ENCODE measurements around the gene TCF12. TPM values are rescaled to one million over a fixed set of nuclear protein-coding genes. Genes with fewer than 3 reads are reported as not detected.

Gene TCF12
- polyA plus RNA-seq, 1 donor (not counting 4 experiments of a cell fraction or from before 2014, with no cell fraction given) = 48.3 TPM

DNA sequence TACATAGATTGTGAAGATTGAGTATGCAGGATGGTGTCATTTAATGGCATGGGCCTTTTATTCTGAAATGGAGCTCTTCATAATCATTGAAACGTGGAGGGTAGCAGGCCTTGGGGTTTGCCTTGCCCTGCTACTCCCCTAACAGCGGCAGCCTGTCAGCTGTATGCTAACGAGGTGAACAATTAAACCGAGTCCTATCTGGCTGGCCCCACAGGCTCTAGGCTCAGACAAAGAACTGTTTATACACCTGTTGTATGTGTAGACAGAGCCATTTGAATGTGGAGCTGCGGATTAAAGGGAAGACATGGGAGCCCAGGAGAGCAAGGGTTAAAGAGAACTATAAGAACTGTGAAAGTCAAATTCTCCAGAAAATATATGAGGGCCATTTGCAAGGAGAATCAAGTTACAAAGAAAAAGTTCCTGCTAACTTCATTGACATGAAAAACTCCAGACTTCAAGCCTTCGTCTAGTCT is 341.2 kb downstream of the TCF12 start:
- FAIRE-seq (no peak), DNase-seq (ENCODE audit: low read depth, low spot score) (no peak)
- H3K27ac ChIP-seq (ENCODE audit: control insufficient read depth, insufficient read depth, low read length) = no peak overlapping the region
- no peak overlapping the region for H3K9ac ChIP-seq (ENCODE audit: control insufficient read depth, extremely low read depth, insufficient read depth, low read length)
- no peaks in the 10 kb centered on the region for H3K9me1 ChIP-seq (ENCODE audit: control insufficient read depth, extremely low read depth, insufficient read depth, low read length)
- no peaks in the 10 kb centered on the region for H3K79me2 ChIP-seq (ENCODE audit: control insufficient read depth, insufficient read depth, low read length)
- H2AFZ ChIP-seq (ENCODE audit: control insufficient read depth, low read length) = no peak overlapping the region
- no peaks in the 10 kb centered on the region for H3K9me3 ChIP-seq (ENCODE audit: control insufficient read depth, low read depth, low read length)
- TF ChIP-seq EZH2 (IDR thresholded peaks at IDR 0.05; ENCODE audit: low read length) = no peak
- no peaks in the 10 kb centered on the region for H3K27me3 ChIP-seq (ENCODE audit: control insufficient read depth, extremely low read depth, insufficient read depth, low read length)
- no peaks in the 10 kb centered on the region for H3K4me1 ChIP-seq (ENCODE audit: control insufficient read depth, extremely low read depth, insufficient read depth, low read length)
- no peak overlapping the region for H3K4me2 ChIP-seq (ENCODE audit: control insufficient read depth, extremely low read depth, insufficient read depth, low read depth, low read length)
- peaks cover 0 to 3% of the 10 kb centered on the region in 2 experiments for H3K36me3 ChIP-seq (ENCODE audit: control insufficient read depth in 2 of 2, extremely low read depth in 1 of 2, insufficient read depth in 2 of 2, low read length in 2 of 2)
- no peak overlapping the region for H3K4me3 ChIP-seq (ENCODE audit: control insufficient read depth in 2 of 3, extremely low read depth in 1 of 3, insufficient read depth in 2 of 3, low read depth in 1 of 3, low read length in 3 of 3)
- H4K20me1 ChIP-seq (ENCODE audit: control insufficient read depth, extremely low read depth, insufficient read depth, low read length) = no peaks in the 10 kb centered on the region
- dilution Hi-C loops (cut with MboI; ENCODE audit: extremely low pct_ligation_motif_present, low sequenced_read_pairs) = no loop called here

DNA sequence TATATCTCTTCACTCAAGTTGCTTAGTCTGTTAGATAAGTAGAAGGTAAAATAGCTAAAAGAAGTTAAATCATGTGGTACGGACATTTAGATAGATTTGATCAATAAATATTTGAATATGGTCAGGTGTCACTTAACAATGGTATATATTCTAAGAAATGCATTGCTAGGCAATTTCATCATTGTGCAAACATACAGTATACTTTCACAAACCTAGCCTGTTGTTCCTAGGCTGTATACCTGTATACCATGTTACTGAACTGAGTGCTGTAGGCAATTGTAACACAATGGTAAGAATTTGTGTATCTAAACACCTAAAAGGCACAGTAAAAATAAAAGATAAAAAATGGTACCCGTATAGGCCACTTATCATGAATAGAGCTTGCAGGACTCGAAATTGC is 345.1 kb downstream of the TCF12 start:
- FAIRE-seq (no peak), DNase-seq (ENCODE audit: low read depth, low spot score) (no peak)
- H3K9me1 ChIP-seq (ENCODE audit: control insufficient read depth, extremely low read depth, insufficient read depth, low read length) = no peaks in the 10 kb centered on the region
- dilution Hi-C loops (cut with MboI; ENCODE audit: extremely low pct_ligation_motif_present, low sequenced_read_pairs) = no loop called here
- no peak overlapping the region for H2AFZ ChIP-seq (ENCODE audit: control insufficient read depth, low read length)
- no peaks in the 10 kb centered on the region for H3K79me2 ChIP-seq (ENCODE audit: control insufficient read depth, insufficient read depth, low read length)
- no peaks in the 10 kb centered on the region for H3K9me3 ChIP-seq (ENCODE audit: control insufficient read depth, low read depth, low read length)
- no peak overlapping the region for H3K27ac ChIP-seq (ENCODE audit: control insufficient read depth, insufficient read depth, low read length)
- TF ChIP-seq, protein P1, sequence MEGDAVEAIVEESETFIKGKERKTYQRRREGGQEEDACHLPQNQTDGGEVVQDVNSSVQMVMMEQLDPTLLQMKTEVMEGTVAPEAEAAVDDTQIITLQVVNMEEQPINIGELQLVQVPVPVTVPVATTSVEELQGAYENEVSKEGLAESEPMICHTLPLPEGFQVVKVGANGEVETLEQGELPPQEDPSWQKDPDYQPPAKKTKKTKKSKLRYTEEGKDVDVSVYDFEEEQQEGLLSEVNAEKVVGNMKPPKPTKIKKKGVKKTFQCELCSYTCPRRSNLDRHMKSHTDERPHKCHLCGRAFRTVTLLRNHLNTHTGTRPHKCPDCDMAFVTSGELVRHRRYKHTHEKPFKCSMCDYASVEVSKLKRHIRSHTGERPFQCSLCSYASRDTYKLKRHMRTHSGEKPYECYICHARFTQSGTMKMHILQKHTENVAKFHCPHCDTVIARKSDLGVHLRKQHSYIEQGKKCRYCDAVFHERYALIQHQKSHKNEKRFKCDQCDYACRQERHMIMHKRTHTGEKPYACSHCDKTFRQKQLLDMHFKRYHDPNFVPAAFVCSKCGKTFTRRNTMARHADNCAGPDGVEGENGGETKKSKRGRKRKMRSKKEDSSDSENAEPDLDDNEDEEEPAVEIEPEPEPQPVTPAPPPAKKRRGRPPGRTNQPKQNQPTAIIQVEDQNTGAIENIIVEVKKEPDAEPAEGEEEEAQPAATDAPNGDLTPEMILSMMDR (optimal IDR thresholded peaks at IDR 0.05 in 1 of 3, IDR thresholded peaks at IDR 0.05 in 1 of 3, conservative IDR thresholded peaks at IDR 0.05 in 1 of 3; ENCODE audit: extremely low read depth in 1 of 3, insufficient read depth in 2 of 3, low read length in 3 of 3) = no peak
- no peak for TF ChIP-seq EZH2 (IDR thresholded peaks at IDR 0.05; ENCODE audit: low read length)
- H3K36me3 ChIP-seq (ENCODE audit: control insufficient read depth in 2 of 2, extremely low read depth in 1 of 2, insufficient read depth in 2 of 2, low read length in 2 of 2) = peaks cover 0 to 5% of the 10 kb centered on the region in 2 experiments
- H3K4me1 ChIP-seq (ENCODE audit: control insufficient read depth, extremely low read depth, insufficient read depth, low read length) = no peaks in the 10 kb centered on the region
- H3K27me3 ChIP-seq (ENCODE audit: control insufficient read depth, extremely low read depth, insufficient read depth, low read length) = no peaks in the 10 kb centered on the region
- H3K4me3 ChIP-seq (ENCODE audit: control insufficient read depth in 2 of 3, extremely low read depth in 1 of 3, insufficient read depth in 2 of 3, low read depth in 1 of 3, low read length in 3 of 3) = no peak overlapping the region
- no peaks in the 10 kb centered on the region for H4K20me1 ChIP-seq (ENCODE audit: control insufficient read depth, extremely low read depth, insufficient read depth, low read length)
- H3K9ac ChIP-seq (ENCODE audit: control insufficient read depth, extremely low read depth, insufficient read depth, low read length) = no peak overlapping the region
- no peak overlapping the region for H3K4me2 ChIP-seq (ENCODE audit: control insufficient read depth, extremely low read depth, insufficient read depth, low read depth, low read length)

DNA sequence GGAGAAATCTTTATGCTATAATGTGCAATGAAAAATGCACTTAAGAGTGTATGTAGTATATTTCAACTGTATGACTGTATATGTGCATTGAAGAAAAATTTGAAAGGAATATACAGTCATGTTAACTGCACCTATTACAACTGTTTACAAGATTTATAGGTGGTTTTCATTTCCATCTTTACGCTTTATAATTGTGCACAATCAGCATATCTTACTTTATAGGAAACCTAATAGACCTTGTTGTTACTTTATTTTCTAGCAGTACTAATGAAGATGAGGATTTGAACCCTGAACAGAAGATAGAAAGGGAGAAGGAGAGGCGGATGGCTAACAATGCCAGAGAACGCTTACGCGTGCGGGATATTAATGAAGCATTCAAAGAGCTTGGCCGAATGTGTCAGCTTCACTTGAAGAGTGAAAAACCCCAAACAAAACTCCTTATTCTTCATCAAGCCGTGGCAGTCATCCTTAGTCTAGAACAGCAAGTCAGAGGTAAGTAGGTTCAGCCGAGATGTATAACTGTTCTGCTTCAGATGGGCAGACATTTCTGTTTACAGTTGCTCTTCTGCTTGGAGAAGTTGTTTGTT is 354.4 kb downstream of the TCF12 start:
- DNase-seq (ENCODE audit: low read depth, low spot score) (no peak), FAIRE-seq (peak; percentile 43)
- dilution Hi-C loops (cut with MboI; ENCODE audit: extremely low pct_ligation_motif_present, low sequenced_read_pairs) = no loop called here
- Histone ChIP-seq H3K27me3 (ENCODE audit: control insufficient read depth, extremely low read depth, insufficient read depth, low read length) (no peaks in the 10 kb centered on the region), H3K9ac (ENCODE audit: control insufficient read depth, extremely low read depth, insufficient read depth, low read length) (no peak overlapping the region), H3K36me3 (ENCODE audit: control insufficient read depth in 2 of 2, extremely low read depth in 1 of 2, insufficient read depth in 2 of 2, low read length in 2 of 2) (peaks cover 8% of the 10 kb centered on the region in 2 experiments), H4K20me1 (ENCODE audit: control insufficient read depth, extremely low read depth, insufficient read depth, low read length) (no peaks in the 10 kb centered on the region), H2AFZ (ENCODE audit: control insufficient read depth, low read length) (no peak overlapping the region), H3K79me2 (ENCODE audit: control insufficient read depth, insufficient read depth, low read length) (no peaks in the 10 kb centered on the region), H3K27ac (ENCODE audit: control insufficient read depth, insufficient read depth, low read length) (no peak overlapping the region), H3K4me2 (ENCODE audit: control insufficient read depth, extremely low read depth, insufficient read depth, low read depth, low read length) (no peak overlapping the region), H3K9me3 (ENCODE audit: control insufficient read depth, low read depth, low read length) (no peaks in the 10 kb centered on the region), H3K9me1 (ENCODE audit: control insufficient read depth, extremely low read depth, insufficient read depth, low read length) (no peaks in the 10 kb centered on the region), H3K4me1 (ENCODE audit: control insufficient read depth, extremely low read depth, insufficient read depth, low read length) (peaks cover 9% of the 10 kb centered on the region), H3K4me3 (ENCODE audit: control insufficient read depth in 2 of 3, extremely low read depth in 1 of 3, insufficient read depth in 2 of 3, low read depth in 1 of 3, low read length in 3 of 3) (no peak overlapping the region)
- TF ChIP-seq, protein P1 (optimal IDR thresholded peaks at IDR 0.05 in 1 of 3, IDR thresholded peaks at IDR 0.05 in 1 of 3, conservative IDR thresholded peaks at IDR 0.05 in 1 of 3; ENCODE audit: extremely low read depth in 1 of 3, insufficient read depth in 2 of 3, low read length in 3 of 3) = no peak
- no peak for TF ChIP-seq EZH2 (IDR thresholded peaks at IDR 0.05; ENCODE audit: low read length)

Data from keratinocyte (primary cell).